ENCODE measurements around the gene DCAF16.
"Not testable (repeated sequence)": the region's sequence is repeated elsewhere in the genome, so short reads cannot be mapped to it uniquely, and the experiment has no call there.

Gene DCAF16

GRCh38 chr4:17810260-17811077 lies at the start of gene DCAF16, which contains the start of gene NCAPG:
Gene DCAF16 (minus strand): TSS chr4:17810757. CDS start chr4:17804141, 6,616 bp downstream.
Gene NCAPG (plus strand): TSS chr4:17810979. CDS start chr4:17811078, 99 bp downstream.
- peak; percentile 95 to 99 (median 97) for DNase-seq

- no peak for DNase-seq
Measured at GRCh38 chr4:17859793-17860406, 49.3 kb upstream of the DCAF16 start.

- DNase-seq, result no peak
Measured at GRCh38 chr4:17854036-17854435, 43.5 kb upstream of the DCAF16 start.

- DNase-seq, result no peak
Measured at GRCh38 chr4:17851959-17852358, 41.4 kb upstream of the DCAF16 start.

- not testable (repeated sequence) for DNase-seq
Measured at GRCh38 chr4:17850295-17850694, 39.7 kb upstream of the DCAF16 start.

GRCh38 chr4:17846266-17846665 lies 35.7 kb upstream of the DCAF16 start:
- DNase-seq, result no peak

- DNase-seq, result no peak
Measured at GRCh38 chr4:17823871-17824669, 13.5 kb upstream of the DCAF16 start.

GRCh38 chr4:17817027-17817426 lies 6.5 kb upstream of the DCAF16 start:
- DNase-seq, result peak in 3 of 6 experiments; percentile 15 to 43 (median 37)

GRCh38 chr4:17816142-17816541 lies 5.6 kb upstream of the DCAF16 start:
- DNase-seq, result no peak

GRCh38 chr4:17814140-17814539 lies 3.6 kb upstream of the DCAF16 start:
- no peak for DNase-seq

- DNase-seq, result no peak
Measured at GRCh38 chr4:17812801-17813200, 2.2 kb upstream of the DCAF16 start.

GRCh38 chr4:17812125-17812524 lies 1.6 kb upstream of the DCAF16 start:
- DNase-seq, result no peak

GRCh38 chr4:17811078-17811603 lies 584 bp upstream of the DCAF16 start:
- DNase-seq, result no peak

GRCh38 chr4:17809667-17810066 lies 890 bp downstream of the DCAF16 start:
- peak in 1 of 6 experiments; percentile 1 for DNase-seq

- no peak for DNase-seq
Measured at GRCh38 chr4:17807446-17807845, 3.1 kb downstream of the DCAF16 start.

- no peak for DNase-seq
Measured at GRCh38 chr4:17805580-17806155, 4.9 kb downstream of the DCAF16 start.

GRCh38 chr4:17797808-17798207 lies 12.7 kb downstream of the DCAF16 start:
- no peak for DNase-seq

GRCh38 chr4:17794730-17795129 lies 15.8 kb downstream of the DCAF16 start:
- DNase-seq, result no peak

GRCh38 chr4:17788956-17789355 lies 21.6 kb downstream of the DCAF16 start:
- DNase-seq, result no peak

- no peak for DNase-seq
Measured at GRCh38 chr4:17787315-17787714, 23.2 kb downstream of the DCAF16 start.

- DNase-seq, result no peak
Measured at GRCh38 chr4:17786567-17786966, 24.0 kb downstream of the DCAF16 start.

GRCh38 chr4:17785858-17786257 lies 24.7 kb downstream of the DCAF16 start:
- no peak for DNase-seq

Data from stimulated activated naive CD4-positive, alpha-beta T cell (primary cell).